Measurements from ENCODE around the gene MLANA.

GRCh38 chr9:5917273-5917672 is 26.6 kb downstream of the MLANA start:
- TF ChIP-seq EZH2phosphoT487 (IDR thresholded peaks at IDR 0.05; ENCODE audit: insufficient read depth, low read depth) (no peak), EZH2 (IDR thresholded peaks at IDR 0.05; ENCODE audit: insufficient read depth, poor library complexity, severe bottlenecking) (no peak)

All from GM23248 (cell line).